ENCODE data around the gene ZNF57.
"Not testable (repeated sequence)": the region's sequence is repeated elsewhere in the genome, so short reads cannot be mapped to it uniquely, and the experiment has no call there.

ZNF57 gene
- 2.3 reads per million, percentile 5 among the genes with 10 or more reads in this experiment for total RNA-seq

GRCh38 chr19:2900296-2901252 lies at the start of gene ZNF57:
Gene ZNF57 (plus strand): TSS chr19:2900928. CDS start chr19:2901046, 118 bp downstream.
- peak; percentile 95 for DNase-seq

- DNase-seq: no peak
Observed at GRCh38 chr19:2852598-2852997, 48.1 kb upstream of the ZNF57 start.

- DNase-seq: no peak
Observed at GRCh38 chr19:2853015-2853606, 47.6 kb upstream of the ZNF57 start.

GRCh38 chr19:2854849-2855248 lies 45.9 kb upstream of the ZNF57 start:
- no peak for DNase-seq

GRCh38 chr19:2856457-2857050 lies 44.2 kb upstream of the ZNF57 start:
- DNase-seq: no peak

GRCh38 chr19:2858864-2859263 lies 41.9 kb upstream of the ZNF57 start:
- DNase-seq: no peak

GRCh38 chr19:2863816-2864215 lies 36.9 kb upstream of the ZNF57 start:
- no peak for DNase-seq

- no peak for DNase-seq
Observed at GRCh38 chr19:2865334-2866100, 35.2 kb upstream of the ZNF57 start.

- DNase-seq: no peak
Observed at GRCh38 chr19:2866495-2867024, 34.2 kb upstream of the ZNF57 start.

GRCh38 chr19:2867025-2867991 lies 33.4 kb upstream of the ZNF57 start, which contains the start of gene ZNF556:
Gene ZNF556 (plus strand): TSS chr19:2867335. CDS start chr19:2867422, 87 bp downstream.
- no peak for DNase-seq

GRCh38 chr19:2869618-2870017 lies 31.1 kb upstream of the ZNF57 start:
- no peak for DNase-seq

GRCh38 chr19:2872175-2872574 lies 28.6 kb upstream of the ZNF57 start:
- DNase-seq: not testable (repeated sequence)

- no peak for DNase-seq
Observed at GRCh38 chr19:2877398-2878331, 23.1 kb upstream of the ZNF57 start.

GRCh38 chr19:2883686-2884439 lies 16.9 kb upstream of the ZNF57 start:
- DNase-seq: no peak

- no peak for DNase-seq
Observed at GRCh38 chr19:2885736-2886135, 15.0 kb upstream of the ZNF57 start.

- DNase-seq: no peak
Observed at GRCh38 chr19:2887391-2887914, 13.3 kb upstream of the ZNF57 start.

- no peak for DNase-seq
Observed at GRCh38 chr19:2888731-2889224, 11.9 kb upstream of the ZNF57 start.

GRCh38 chr19:2890531-2890930 lies 10.2 kb upstream of the ZNF57 start:
- not testable (repeated sequence) for DNase-seq

GRCh38 chr19:2896694-2897093 lies 4.0 kb upstream of the ZNF57 start:
- no peak for DNase-seq

Data from effector CD4-positive, alpha-beta T cell (primary cell).